ENCODE results near the gene CDADC1.
"Not testable (repeated sequence)": the region's sequence is repeated elsewhere in the genome, so short reads cannot be mapped to it uniquely, and the experiment has no call there.

Gene CDADC1

GRCh38 chr13:49292742-49293486, 45.2 kb downstream of the CDADC1 start:
- no peak overlapping the region for H3K27ac Mint-ChIP-seq
- H3K36me3 Mint-ChIP-seq, result peaks cover 8 to 29% of the 10 kb centered on the region in 2 donors
- H3K4me3 Mint-ChIP-seq, result no peak overlapping the region
- no peaks in the 10 kb centered on the region for H3K27me3 Mint-ChIP-seq
- ATAC-seq (replicated peaks) (no peak), DNase-seq (no peak)
- peaks cover 0 to 1% of the 10 kb centered on the region in 2 donors for H3K4me1 Mint-ChIP-seq
- no peaks in the 10 kb centered on the region for H3K9me3 Mint-ChIP-seq

- H3K27me3 Mint-ChIP-seq; H3K27ac Mint-ChIP-seq; ATAC-seq (replicated peaks); H3K9me3 Mint-ChIP-seq; H3K4me1 Mint-ChIP-seq; H3K4me3 Mint-ChIP-seq; DNase-seq: not testable (repeated sequence)
- H3K36me3 Mint-ChIP-seq, result peaks cover 8 to 22% of the 10 kb centered on the region in 2 donors
Observed at GRCh38 chr13:49294723-49295122, 47.0 kb downstream of the CDADC1 start.

GRCh38 chr13:49295244-49295643, 47.5 kb downstream of the CDADC1 start:
- peaks cover 8 to 22% of the 10 kb centered on the region in 2 donors for H3K36me3 Mint-ChIP-seq
- ATAC-seq (replicated peaks), result no peak
- H3K4me3 Mint-ChIP-seq, result no peak overlapping the region
- no peak for DNase-seq
- no peaks in the 10 kb centered on the region for H3K9me3 Mint-ChIP-seq
- peaks cover 0 to 1% of the 10 kb centered on the region in 2 donors for H3K4me1 Mint-ChIP-seq
- H3K27ac Mint-ChIP-seq, result no peak overlapping the region
- no peaks in the 10 kb centered on the region for H3K27me3 Mint-ChIP-seq

- Mint-ChIP-seq H3K27me3 (no peaks in the 10 kb centered on the region), H3K4me1 (peaks cover 5 to 6% of the 10 kb centered on the region in 2 donors), H3K36me3 (peaks cover 8 to 19% of the 10 kb centered on the region in 2 donors), H3K27ac (no peak overlapping the region), H3K9me3 (no peaks in the 10 kb centered on the region), H3K4me3 (no peak overlapping the region)
- DNase-seq (no peak), ATAC-seq (replicated peaks) (no peak)
Observed at GRCh38 chr13:49296659-49297058, 48.9 kb downstream of the CDADC1 start.

- Mint-ChIP-seq H3K4me1 (peaks cover 7 to 13% of the 10 kb centered on the region in 2 donors), H3K4me3 (no peak overlapping the region), H3K36me3 (peaks cover 8 to 19% of the 10 kb centered on the region in 2 donors), H3K27me3 (no peaks in the 10 kb centered on the region), H3K9me3 (no peaks in the 10 kb centered on the region), H3K27ac (no peak overlapping the region)
- ATAC-seq (replicated peaks), result no peak
- no peak for DNase-seq
Observed at GRCh38 chr13:49297338-49297737, 49.6 kb downstream of the CDADC1 start.

- peaks cover 6 to 10% of the 10 kb centered on the region in 2 donors for H3K36me3 Mint-ChIP-seq
- H3K27ac Mint-ChIP-seq, result no peak overlapping the region
- H3K4me3 Mint-ChIP-seq, result no peak overlapping the region
- peaks cover 15 to 19% of the 10 kb centered on the region in 2 donors for H3K4me1 Mint-ChIP-seq
- no peaks in the 10 kb centered on the region for H3K9me3 Mint-ChIP-seq
- ATAC-seq (replicated peaks), result no peak
- no peaks in the 10 kb centered on the region for H3K27me3 Mint-ChIP-seq
- no peak for DNase-seq
Observed at GRCh38 chr13:49298416-49298815, 50.7 kb downstream of the CDADC1 start.

GRCh38 chr13:49298903-49299605, 51.3 kb downstream of the CDADC1 start:
- Mint-ChIP-seq H3K4me3 (no peak overlapping the region), H3K9me3 (no peaks in the 10 kb centered on the region), H3K27ac (no peak overlapping the region), H3K4me1 (peaks cover 16 to 19% of the 10 kb centered on the region in 2 donors), H3K27me3 (no peaks in the 10 kb centered on the region), H3K36me3 (peaks cover 5 to 7% of the 10 kb centered on the region in 2 donors)
- DNase-seq, result no peak
- no peak for ATAC-seq (replicated peaks)

- DNase-seq (no peak), ATAC-seq (replicated peaks) (no peak)
- H3K27me3 Mint-ChIP-seq, result no peaks in the 10 kb centered on the region
- H3K4me1 Mint-ChIP-seq, result peaks cover 16 to 19% of the 10 kb centered on the region in 2 donors
- H3K9me3 Mint-ChIP-seq, result no peaks in the 10 kb centered on the region
- peaks cover 4 to 5% of the 10 kb centered on the region in 2 donors for H3K36me3 Mint-ChIP-seq
- H3K4me3 Mint-ChIP-seq, result no peak overlapping the region
- H3K27ac Mint-ChIP-seq, result no peak overlapping the region
Observed at GRCh38 chr13:49300276-49300675, 52.6 kb downstream of the CDADC1 start.

- no peaks in the 10 kb centered on the region for H3K27me3 Mint-ChIP-seq
- DNase-seq (peak; percentile 64), ATAC-seq (replicated peaks) (peak; percentile 95 to 97)
- peak overlapping the region; percentile 66 to 72 for H3K4me3 Mint-ChIP-seq
- peaks cover 19 to 20% of the 10 kb centered on the region in 2 donors for H3K4me1 Mint-ChIP-seq
- H3K27ac Mint-ChIP-seq, result peak overlapping the region; percentile 54
- no peaks in the 10 kb centered on the region for H3K9me3 Mint-ChIP-seq
- no peaks in the 10 kb centered on the region for H3K36me3 Mint-ChIP-seq
Observed at GRCh38 chr13:49300739-49301589, 53.2 kb downstream of the CDADC1 start.

GRCh38 chr13:49302222-49302621, 54.5 kb downstream of the CDADC1 start:
- ATAC-seq (replicated peaks), result no peak
- H3K4me1 Mint-ChIP-seq, result peaks cover 19 to 20% of the 10 kb centered on the region in 2 donors
- no peak overlapping the region for H3K4me3 Mint-ChIP-seq
- H3K9me3 Mint-ChIP-seq, result no peaks in the 10 kb centered on the region
- peaks cover 0 to 3% of the 10 kb centered on the region in 2 donors for H3K36me3 Mint-ChIP-seq
- DNase-seq, result no peak
- H3K27ac Mint-ChIP-seq, result no peak overlapping the region
- no peaks in the 10 kb centered on the region for H3K27me3 Mint-ChIP-seq

- Mint-ChIP-seq H3K36me3 (peaks cover 0 to 3% of the 10 kb centered on the region in 2 donors), H3K4me1 (peaks cover 19 to 20% of the 10 kb centered on the region in 2 donors), H3K9me3 (no peaks in the 10 kb centered on the region), H3K4me3 (no peak overlapping the region), H3K27me3 (no peaks in the 10 kb centered on the region), H3K27ac (no peak overlapping the region)
- DNase-seq (no peak), ATAC-seq (replicated peaks) (no peak)
Observed at GRCh38 chr13:49302817-49303216, 55.1 kb downstream of the CDADC1 start.

- DNase-seq, result no peak
- Mint-ChIP-seq H3K27me3 (no peaks in the 10 kb centered on the region), H3K9me3 (no peaks in the 10 kb centered on the region), H3K36me3 (peaks cover 0 to 3% of the 10 kb centered on the region in 2 donors), H3K27ac (no peak overlapping the region), H3K4me3 (no peak overlapping the region), H3K4me1 (peaks cover 19 to 20% of the 10 kb centered on the region in 2 donors)
- no peak for ATAC-seq (replicated peaks)
Observed at GRCh38 chr13:49303533-49304252, 56.0 kb downstream of the CDADC1 start.

- Mint-ChIP-seq H3K36me3 (peaks cover 0 to 3% of the 10 kb centered on the region in 2 donors), H3K4me3 (no peak overlapping the region), H3K27me3 (no peaks in the 10 kb centered on the region), H3K9me3 (no peaks in the 10 kb centered on the region), H3K4me1 (peaks cover 19 to 20% of the 10 kb centered on the region in 2 donors), H3K27ac (no peak overlapping the region)
- no peak for DNase-seq
- no peak for ATAC-seq (replicated peaks)
Observed at GRCh38 chr13:49304356-49304755, 56.6 kb downstream of the CDADC1 start.
